Measurements from ENCODE around the gene PDHB. TPM values are rescaled to one million over a fixed set of nuclear protein-coding genes. Genes with fewer than 3 reads are reported as not detected.
"Not testable (repeated sequence)": the region's sequence is repeated elsewhere in the genome, so short reads cannot be mapped to it uniquely, and the experiment has no call there.

The PDHB gene
- total RNA-seq, 4 donors from 2014 or later = 51.5 to 139 (median 77.0) TPM

GRCh38 chr3:58441514-58442450, 8.2 kb upstream of the PDHB start:
- Histone ChIP-seq H3K4me1 (no peaks in the 10 kb centered on the region), H3K27ac (no peak overlapping the region), H3K27me3 (no peaks in the 10 kb centered on the region), H3K36me3 (no peaks in the 10 kb centered on the region), H3K4me3 (replicated peaks in 1 of 3) (no peak overlapping the region), H3K9me3 (no peaks in the 10 kb centered on the region)
- no peak for TF ChIP-seq POLR2A (IDR thresholded peaks at IDR 0.05)
- DNase-seq = no peak
- intact Hi-C loops (cut with DNase I) = no loop called here
- WGBS, 2 donors = 67 to 71% methylated on average over 4 of the region's 4 CpGs

- not testable (repeated sequence) for H3K36me3 ChIP-seq
Observed at GRCh38 chr3:58440996-58441355, 7.3 kb upstream of the PDHB start.

GRCh38 chr3:58437276-58437675, 3.6 kb upstream of the PDHB start:
- H3K27ac ChIP-seq; H3K36me3 ChIP-seq; H3K4me3 ChIP-seq (replicated peaks in 1 of 3); intact Hi-C loops (cut with DNase I); H3K9me3 ChIP-seq; DNase-seq; H3K27me3 ChIP-seq: not testable (repeated sequence)
- 69 to 75% methylated on average over 8 of the region's 8 CpGs for WGBS, 2 donors
- H3K4me1 ChIP-seq = peaks cover 14 to 19% of the 10 kb centered on the region in 2 donors

More at GRCh38 chr3:58440996-58441355, 7.3 kb upstream of the PDHB start:
- intact Hi-C loops (cut with DNase I); H3K27ac ChIP-seq; DNase-seq; H3K27me3 ChIP-seq; H3K9me3 ChIP-seq; H3K4me3 ChIP-seq (replicated peaks in 1 of 3); H3K4me1 ChIP-seq: not testable (repeated sequence)
- 85 to 87% methylated on average over 6 of the region's 6 CpGs for WGBS, 2 donors

DNA sequence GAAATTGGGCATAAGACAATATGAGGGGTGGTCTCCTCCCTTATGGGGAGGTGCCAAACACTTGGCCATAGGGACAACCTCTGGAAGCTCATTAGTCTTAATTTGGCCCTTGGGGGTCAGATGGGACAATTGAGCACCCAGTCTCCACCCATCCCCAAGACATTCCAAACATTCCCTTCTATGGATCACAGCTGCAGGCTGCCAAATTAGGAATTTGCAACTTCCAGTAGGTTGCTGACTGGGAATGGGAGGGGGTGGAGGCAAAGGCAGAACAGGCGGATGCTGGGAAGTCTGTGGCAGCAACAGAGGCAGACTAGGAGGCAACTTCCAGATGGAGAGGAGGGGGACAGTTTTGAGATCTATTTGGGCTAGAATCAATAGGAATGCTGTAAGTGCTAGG, 1.4 kb upstream of the PDHB start:
- H3K9me3 ChIP-seq = no peaks in the 10 kb centered on the region
- no peak overlapping the region for H3K4me3 ChIP-seq (replicated peaks in 1 of 3)
- TF ChIP-seq, protein P1, sequence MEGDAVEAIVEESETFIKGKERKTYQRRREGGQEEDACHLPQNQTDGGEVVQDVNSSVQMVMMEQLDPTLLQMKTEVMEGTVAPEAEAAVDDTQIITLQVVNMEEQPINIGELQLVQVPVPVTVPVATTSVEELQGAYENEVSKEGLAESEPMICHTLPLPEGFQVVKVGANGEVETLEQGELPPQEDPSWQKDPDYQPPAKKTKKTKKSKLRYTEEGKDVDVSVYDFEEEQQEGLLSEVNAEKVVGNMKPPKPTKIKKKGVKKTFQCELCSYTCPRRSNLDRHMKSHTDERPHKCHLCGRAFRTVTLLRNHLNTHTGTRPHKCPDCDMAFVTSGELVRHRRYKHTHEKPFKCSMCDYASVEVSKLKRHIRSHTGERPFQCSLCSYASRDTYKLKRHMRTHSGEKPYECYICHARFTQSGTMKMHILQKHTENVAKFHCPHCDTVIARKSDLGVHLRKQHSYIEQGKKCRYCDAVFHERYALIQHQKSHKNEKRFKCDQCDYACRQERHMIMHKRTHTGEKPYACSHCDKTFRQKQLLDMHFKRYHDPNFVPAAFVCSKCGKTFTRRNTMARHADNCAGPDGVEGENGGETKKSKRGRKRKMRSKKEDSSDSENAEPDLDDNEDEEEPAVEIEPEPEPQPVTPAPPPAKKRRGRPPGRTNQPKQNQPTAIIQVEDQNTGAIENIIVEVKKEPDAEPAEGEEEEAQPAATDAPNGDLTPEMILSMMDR (IDR thresholded peaks at IDR 0.05) = no peak
- TF ChIP-seq POLR2A (IDR thresholded peaks at IDR 0.05) = no peak
- DNase-seq = no peak
- peaks cover 14 to 15% of the 10 kb centered on the region in 2 donors for H3K36me3 ChIP-seq
- 84 to 93% methylated on average over 1 of the region's 1 CpG for WGBS, 2 donors
- peaks cover 19 to 20% of the 10 kb centered on the region in 2 donors for H3K4me1 ChIP-seq
- peak overlapping the region in 1 of 3 donors; percentile 2 for H3K27ac ChIP-seq
- intact Hi-C loops (cut with DNase I) = loop anchor here (5.0 kb wide), 1 partner anchor 57 kb away; the partner anchor contains the start of gene KCTD6
- H3K27me3 ChIP-seq = no peaks in the 10 kb centered on the region

DNA sequence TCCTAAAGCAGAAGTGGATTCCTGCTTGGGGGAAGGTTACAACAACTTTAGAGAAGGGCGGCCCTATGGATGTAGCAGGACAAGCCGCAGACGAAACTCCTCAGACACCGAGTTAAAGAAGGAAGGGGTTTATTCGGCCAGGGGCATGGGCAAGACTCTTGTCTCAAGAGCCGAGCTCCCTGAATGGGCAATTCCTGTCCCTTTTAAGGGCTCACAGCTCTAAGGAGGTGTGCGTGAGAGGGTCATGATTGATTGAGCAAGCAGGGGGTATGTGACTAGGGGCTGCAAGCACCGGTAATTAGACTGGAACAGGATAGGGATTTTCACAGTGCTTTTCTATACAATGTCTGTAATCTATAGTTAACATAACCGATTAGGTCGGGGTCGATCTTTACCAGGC, 879 bp upstream of the PDHB start:
- DNase-seq = no peak
- no peak overlapping the region for H3K4me3 ChIP-seq (replicated peaks in 1 of 3)
- H3K27ac ChIP-seq = no peak overlapping the region
- H3K36me3 ChIP-seq = peaks cover 18 to 20% of the 10 kb centered on the region in 2 donors
- no peaks in the 10 kb centered on the region for H3K9me3 ChIP-seq
- H3K4me1 ChIP-seq = peaks cover 19 to 20% of the 10 kb centered on the region in 2 donors
- WGBS, 2 donors = 71 to 75% methylated on average over 11 of the region's 11 CpGs
- intact Hi-C loops (cut with DNase I) = loop anchor here (5.0 kb wide), 1 partner anchor 58 kb away; the partner anchor contains the start of gene KCTD6
- H3K27me3 ChIP-seq = no peaks in the 10 kb centered on the region
- TF ChIP-seq, protein P1 (IDR thresholded peaks at IDR 0.05) = no peak
- TF ChIP-seq POLR2A (IDR thresholded peaks at IDR 0.05) = no peak

DNA sequence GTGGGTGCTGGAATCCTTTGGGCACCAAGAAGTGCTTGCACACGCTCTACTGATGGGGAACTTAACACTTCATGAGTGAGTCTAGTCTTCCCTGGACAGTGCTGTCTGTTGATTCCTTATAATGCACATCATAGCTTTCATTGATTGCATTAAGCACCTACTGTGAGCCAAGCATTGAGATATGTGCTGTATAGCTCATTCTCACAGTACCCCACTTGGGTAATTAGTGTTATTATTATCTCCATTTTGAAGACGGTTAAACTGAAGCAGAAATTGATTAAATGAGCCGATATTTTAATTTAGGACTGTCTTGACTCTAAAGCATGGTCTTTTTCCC, 504 bp upstream of the PDHB start:
- H3K4me1 ChIP-seq = peaks cover 19 to 20% of the 10 kb centered on the region in 2 donors
- 53 to 57% methylated on average over 3 of the region's 3 CpGs for WGBS, 2 donors
- intact Hi-C loops (cut with DNase I) = loop anchor here (5.0 kb wide), 1 partner anchor 58 kb away; the partner anchor contains the start of gene KCTD6

More for the DNA sequence above, 504 bp upstream of the PDHB start:
- no peak for DNase-seq
- Histone ChIP-seq H3K4me3 (replicated peaks in 1 of 3) (peak overlapping the region in 1 of 3 donors; percentile 72), H3K9me3 (no peaks in the 10 kb centered on the region), H3K36me3 (peaks cover 22 to 24% of the 10 kb centered on the region in 2 donors), H3K27ac (peak overlapping the region in 2 of 3 donors; percentile 89 to 91), H3K27me3 (no peaks in the 10 kb centered on the region)
- TF ChIP-seq, protein P1 (IDR thresholded peaks at IDR 0.05) = no peak
- TF ChIP-seq POLR2A (IDR thresholded peaks at IDR 0.05) = no peak
